H1 (cell line): ENCODE measurements around the gene ONECUT2. TPM values are rescaled to one million over a fixed set of nuclear protein-coding genes. Genes with fewer than 3 reads are reported as not detected.

ENCODE experiments used
- CTCF ChIA-PET: fragments of 300-600 bp; sonication (Branson Sonifier 250); formaldehyde crosslinking; loops from one replicate; lab custom pipeline; 2021; ENCODE audit not compliant: partially characterized antibody; lab: Charles Lee
- POLR2A ChIA-PET: fragments of 300-600 bp; sonication (Branson Sonifier 250); formaldehyde crosslinking; loops from one replicate; lab custom pipeline; 2021; ENCODE audit warnings: inconsistent platforms; ENCODE audit not compliant: partially characterized antibody; lab: Charles Lee
- DNase-seq, 2 experiments: peaks; one replicate each; pipeline versions ENCODE4 v3.0.0 to v3.0.0-alpha.2; 2010 to 2022; ENCODE audit warnings: low spot score in 2 of 2, low read depth in 1 of 2, mixed read lengths in 1 of 2
- FAIRE-seq: peaks from 2 replicates; lab custom pipeline; 2011; peaks lifted over from hg19 to GRCh38; lab: Jason Lieb, UNC
- H2AFZ ChIP-seq: 2 replicates; pipeline ENCODE4 v1.8.1; 2012; ENCODE audit warnings: low read length, inconsistent platforms
- H2AK5ac ChIP-seq: 2 replicates; pipeline ENCODE4 v1.6.1; 2013; ENCODE audit warnings: low read depth, low read length
- H2BK120ac ChIP-seq: replicated peaks from 2 replicates; pipeline ENCODE3; 2013; ENCODE audit warnings: low read depth, low read length, inconsistent platforms
- H2BK12ac ChIP-seq: 2 replicates; pipeline ENCODE4 v1.6.1; 2013; ENCODE audit warnings: low read depth, low read length
- H2BK15ac ChIP-seq: 2 replicates; pipeline ENCODE4 v1.6.1; 2013; ENCODE audit warnings: low read length
- H2BK20ac ChIP-seq: 2 replicates; pipeline ENCODE4 v1.6.1; 2013; ENCODE audit warnings: low read length
- H2BK5ac ChIP-seq: 2 replicates; pipeline ENCODE4 v1.6.1; 2013; ENCODE audit warnings: low read depth, low read length
- H3K14ac ChIP-seq: 2 replicates; pipeline ENCODE4 v1.6.1; 2013; ENCODE audit warnings: inconsistent platforms; ENCODE audit not compliant: insufficient read length
- H3K18ac ChIP-seq: 2 replicates; pipeline ENCODE4 v1.6.1; 2013; ENCODE audit warnings: low read length; ENCODE audit errors: extremely low read depth
- H3K23ac ChIP-seq: 2 replicates; pipeline ENCODE4 v1.6.1; 2013; ENCODE audit warnings: inconsistent platforms; ENCODE audit not compliant: insufficient read length
- H3K23me2 ChIP-seq: 2 replicates; pipeline ENCODE4 v1.6.1; 2013; ENCODE audit warnings: low read depth, low read length
- H3K27ac ChIP-seq: 2 replicates; pipeline ENCODE4 v1.6.1; 2011; ENCODE audit warnings: low read depth, low read length, inconsistent platforms
- H3K27me3 ChIP-seq, 4 experiments: replicated peaks in 1 of 4; 1 replicate in 1 of 4; 2 replicates in 3 of 4; pipeline versions ENCODE4 v1.6.1 to v1.8.1; 2011 to 2013; ENCODE audit warnings: low read length in 3 of 4, mild to moderate bottlenecking in 3 of 4, inconsistent platforms in 2 of 4, mixed read lengths in 2 of 4, moderate library complexity in 1 of 4; ENCODE audit not compliant: control insufficient read depth in 3 of 4, insufficient read depth in 3 of 4; ENCODE audit errors: extremely low read depth in 1 of 4
- H3K36me3 ChIP-seq, 4 experiments: 2 replicates each; pipeline versions ENCODE4 v1.6.1 to v1.8.1; 2011 to 2013; ENCODE audit warnings: mild to moderate bottlenecking in 4 of 4, low read length in 3 of 4, moderate library complexity in 2 of 4, control low read depth in 1 of 4, inconsistent platforms in 1 of 4; ENCODE audit not compliant: insufficient read depth in 4 of 4, control insufficient read depth in 2 of 4
- H3K4ac ChIP-seq: replicated peaks from 2 replicates; pipeline ENCODE3; 2013; ENCODE audit warnings: low read length, low read depth, mixed read lengths, inconsistent platforms; ENCODE audit not compliant: insufficient read length
- H3K4me1 ChIP-seq, 4 experiments: replicated peaks in 1 of 4; 1 replicate in 1 of 4; 2 replicates in 3 of 4; pipeline versions ENCODE4 v1.6.1 to v1.8.1; 2011 to 2013; ENCODE audit warnings: low read length in 3 of 4, inconsistent platforms in 2 of 4, mixed read lengths in 1 of 4; ENCODE audit not compliant: insufficient read depth in 4 of 4, control insufficient read depth in 3 of 4
- H3K4me2 ChIP-seq, 2 experiments: 2 replicates each; pipeline versions ENCODE4 v1.6.1 to v1.8.1; 2011 to 2013; ENCODE audit warnings: low read depth in 2 of 2, low read length in 2 of 2, control low read depth in 1 of 2, inconsistent platforms in 1 of 2, mild to moderate bottlenecking in 1 of 2; ENCODE audit not compliant: insufficient read depth in 1 of 2
- H3K4me3 ChIP-seq, 4 experiments: fragments of 200-600, 300-600 bp in 1 of 4; sonication (generic), shearing (Covaris generic), sonication (Bioruptor Twin) in 1 of 4; 2 replicates each; pipeline versions ENCODE4 v1.5.1 to v1.8.1; 2011 to 2016; ENCODE audit warnings: low read length in 4 of 4, low read depth in 3 of 4, control low read depth in 2 of 4, inconsistent platforms in 2 of 4, mild to moderate bottlenecking in 2 of 4, mixed read lengths in 1 of 4, moderate library complexity in 1 of 4; ENCODE audit not compliant: insufficient read depth in 2 of 4; ENCODE audit errors: extremely low read depth in 1 of 4
- H3K56ac ChIP-seq: replicated peaks from 2 replicates; pipeline ENCODE3; 2013; ENCODE audit warnings: low read depth, mild to moderate bottlenecking, mixed read lengths, low read length, inconsistent platforms; ENCODE audit not compliant: insufficient read length
- H3K79me1 ChIP-seq: 2 replicates; pipeline ENCODE4 v1.6.1; 2013; ENCODE audit warnings: low read depth, low read length, control low read depth
- H3K79me2 ChIP-seq, 2 experiments: 2 replicates each; pipeline versions ENCODE4 v1.6.1 to v1.8.1; 2012 to 2013; ENCODE audit warnings: low read length in 2 of 2, mild to moderate bottlenecking in 2 of 2, inconsistent platforms in 1 of 2; ENCODE audit not compliant: insufficient read depth in 2 of 2, control insufficient read depth in 1 of 2
- H3K9ac ChIP-seq, 4 experiments: replicated peaks in 1 of 4; 1 replicate in 1 of 4; 2 replicates in 3 of 4; pipeline versions ENCODE4 v1.6.1 to v1.8.1; 2011 to 2013; ENCODE audit warnings: low read depth in 3 of 4, low read length in 3 of 4, control low read depth in 2 of 4, mild to moderate bottlenecking in 2 of 4, moderate library complexity in 2 of 4, inconsistent platforms in 1 of 4; ENCODE audit errors: extremely low read depth in 1 of 4
- H3K9me3 ChIP-seq, 2 experiments: 2 replicates each; pipeline versions ENCODE4 v1.6.1 to v1.8.1; 2012 to 2013; ENCODE audit warnings: mild to moderate bottlenecking in 2 of 2, moderate library complexity in 2 of 2, control low read depth in 1 of 2, inconsistent platforms in 1 of 2, low read depth in 1 of 2, low read length in 1 of 2, mixed read lengths in 1 of 2; ENCODE audit not compliant: insufficient read depth in 2 of 2
- H4K20me1 ChIP-seq, 2 experiments: replicated peaks in 1 of 2; 2 replicates each; pipeline versions ENCODE3 to v1.8.1; 2011 to 2013; ENCODE audit warnings: inconsistent platforms in 2 of 2, low read length in 2 of 2, mild to moderate bottlenecking in 1 of 2; ENCODE audit not compliant: insufficient read depth in 2 of 2, control insufficient read depth in 1 of 2
- H4K5ac ChIP-seq: 2 replicates; pipeline ENCODE4 v1.6.1; 2013; ENCODE audit warnings: low read length, low read depth, mixed read lengths, inconsistent platforms; ENCODE audit not compliant: insufficient read length
- H4K8ac ChIP-seq: 2 replicates; pipeline ENCODE4 v1.8.0; 2013; ENCODE audit warnings: mild to moderate bottlenecking, moderate library complexity, low read length, inconsistent platforms; ENCODE audit not compliant: insufficient read depth; ENCODE audit errors: extremely low read depth
- H4K91ac ChIP-seq: replicated peaks from 2 replicates; pipeline ENCODE3; 2013; ENCODE audit warnings: low read length, mixed read lengths, inconsistent platforms; ENCODE audit not compliant: insufficient read length
- ASH2L ChIP-seq: fragments of 200-600, 300-600 bp; sonication (generic); IDR thresholded peaks from one replicate; pipeline ENCODE4 v1.7.1; 2017; ENCODE audit warnings: low read length
- BRCA1 ChIP-seq: IDR thresholded peaks from 2 replicates; pipeline ENCODE4 v1.6.1; 2012; ENCODE audit warnings: low read depth, low read length, improper control_type of control experiment
- CEBPB ChIP-seq: IDR thresholded peaks from 2 replicates; pipeline ENCODE4 v1.6.1; 2012; ENCODE audit warnings: low read depth, low read length
- JUND ChIP-seq: IDR thresholded peaks from 2 replicates; pipeline ENCODE4 v1.6.1; 2011; ENCODE audit warnings: mild to moderate bottlenecking, improper control_type of control experiment, low read length
- POLR2A ChIP-seq, 2 experiments: IDR thresholded peaks; 1 replicate in 1 of 2; 2 replicates in 1 of 2; pipeline ENCODE4 v1.6.1; 2011; ENCODE audit warnings: low read depth in 2 of 2, low read length in 2 of 2, mild to moderate bottlenecking in 2 of 2; ENCODE audit errors: control extremely low read depth in 1 of 2
- SUZ12 ChIP-seq: fragments of 200-600 bp; sonication (generic); IDR thresholded peaks from 2 replicates; pipeline ENCODE4 v1.6.1; 2012; ENCODE audit warnings: mild to moderate bottlenecking, inconsistent platforms, low read length, moderate library complexity, mixed read lengths
- WGBS, 2 experiments: shearing (Covaris generic) in 1 of 2; methylation state at CpG; one replicate each; pipeline versions ENCODE4 v1.1.6 to v1.1.7; 2013 to 2015; ENCODE audit warnings: low lambda C conversion rate in 2 of 2, mixed read lengths in 2 of 2, inconsistent platforms in 1 of 2, low coverage in 1 of 2, missing lambda C conversion rate in 1 of 2; ENCODE audit not compliant: insufficient replicate concordance in 2 of 2, insufficient coverage in 1 of 2, insufficient read length in 1 of 2; ENCODE audit errors: extremely low coverage in 1 of 2, missing lambda C conversion rate in 1 of 2; 5-methylcytosine and 5-hydroxymethylcytosine counted together
- polyA plus RNA-seq, 7 experiments: library from polyadenylated mRNA; depleted of rRNA in 3 of 7; stranded (reverse) in 5 of 7; unstranded in 2 of 7; fragments of >200 nt in 5 of 7; fragments of 200-250 nt in 2 of 7; gene quantifications; 1 replicate in 5 of 7; 2 replicates in 1 of 7; 4 replicates in 1 of 7; pipeline versions ENCODE4 v1.2.1 to v1.2.3, GENCODE V29; 2011 to 2013; ENCODE audit warnings: missing spikeins in 2 of 7, mixed read lengths in 2 of 7
- total RNA-seq: library from RNA; stranded (reverse); fragmentation: NEBNext Ultra II Directional; extraction: Animal tissue kit (Norgen Biotek cat#: 25700); gene quantifications from 2 replicates; pipeline ENCODE4 v1.2.1, GENCODE V29; 2021

The ONECUT2 gene
- total and polyA plus RNA-seq, 2 of the 8 experiments (the other 6 are each of a cell fraction or from before 2014, with no cell fraction given) = 0.38 to 1.9 TPM

GRCh38 chr18:57416542-57416941 is 18.6 kb upstream of the ONECUT2 start:
- H2BK15ac ChIP-seq = no peak overlapping the region
- no peak overlapping the region for H3K9ac ChIP-seq
- H3K79me1 ChIP-seq = no peaks in the 10 kb centered on the region
- peak overlapping the region; percentile 29 for H4K91ac ChIP-seq
- ChIA-PET POLR2A (no interaction called here), CTCF (interaction anchor here (1.3 to 1.6 kb wide), 2 partner anchors 18 to 233 kb away, joined by 3 to 4 read pairs; no protein-coding TSS in a partner anchor)
- no peak for DNase-seq
- H2BK20ac ChIP-seq = no peak overlapping the region
- WGBS, 2 experiments = 77% methylated on average over 4 of the region's 4 CpGs; no CpG with 5 or more reads in 1 of the 2 experiments
- H3K23ac ChIP-seq = no peak overlapping the region
- H2BK120ac ChIP-seq = no peak overlapping the region
- H3K79me2 ChIP-seq = no peaks in the 10 kb centered on the region
- H2AFZ ChIP-seq = no peak overlapping the region
- H3K18ac ChIP-seq = no peak overlapping the region
- no peak overlapping the region for H2BK5ac ChIP-seq
- no peak overlapping the region for H3K4ac ChIP-seq
- no peaks in the 10 kb centered on the region for H3K23me2 ChIP-seq
- H3K14ac ChIP-seq = no peak overlapping the region
- H3K4me1 ChIP-seq = no peaks in the 10 kb centered on the region
- no peak overlapping the region for H4K5ac ChIP-seq
- H3K56ac ChIP-seq = no peak overlapping the region
- H2BK12ac ChIP-seq = no peak overlapping the region
- no peaks in the 10 kb centered on the region for H3K27me3 ChIP-seq
- H4K20me1 ChIP-seq = no peaks in the 10 kb centered on the region
- no peaks in the 10 kb centered on the region for H3K9me3 ChIP-seq
- H4K8ac ChIP-seq = no peak overlapping the region
- no peaks in the 10 kb centered on the region for H3K36me3 ChIP-seq
- TF ChIP-seq BRCA1 (no peak), CEBPB (no peak), ASH2L (no peak), JUND (no peak), SUZ12 (no peak), POLR2A (IDR thresholded peaks at IDR 0.05; ENCODE audit: control extremely low read depth in 1 of 2, low read depth in 2 of 2, low read length in 2 of 2) (no peak)
- TF ChIP-seq, all 59 proteins: peak for 0
- FAIRE-seq = no peak
- Histone ChIP-seq H3K27ac (no peak overlapping the region), H3K4me3 (no peak overlapping the region), H2AK5ac (no peak overlapping the region), H3K4me2 (no peak overlapping the region)
